ENCODE measurements around the gene TK1. TPM values are rescaled to one million over a fixed set of nuclear protein-coding genes. Genes with fewer than 3 reads are reported as not detected.

Gene TK1
- total RNA-seq, 1 donor from 2014 or later: 51.8 TPM

- no peak for DNase-seq (ENCODE audit: extremely low read depth, low read depth, low spot score)
Observed at GRCh38 chr17:78135858-78136500, 50.9 kb downstream of the TK1 start.

- no peak for DNase-seq (ENCODE audit: extremely low read depth, low read depth, low spot score)
Observed at GRCh38 chr17:78134899-78135385, 51.9 kb downstream of the TK1 start.

GRCh38 chr17:78133971-78134898, 52.6 kb downstream of the TK1 start:
- DNase-seq (ENCODE audit: extremely low read depth, low read depth, low spot score): no peak

GRCh38 chr17:78133179-78133951, 53.5 kb downstream of the TK1 start:
- no peak for DNase-seq (ENCODE audit: extremely low read depth, low read depth, low spot score)

- DNase-seq (ENCODE audit: extremely low read depth, low read depth, low spot score): no peak
Observed at GRCh38 chr17:78132767-78133178, 54.1 kb downstream of the TK1 start.

- DNase-seq (ENCODE audit: extremely low read depth, low read depth, low spot score): no peak
Observed at GRCh38 chr17:78132084-78132676, 54.7 kb downstream of the TK1 start.

- no peak for DNase-seq (ENCODE audit: extremely low read depth, low read depth, low spot score)
Observed at GRCh38 chr17:78131172-78132083, 55.4 kb downstream of the TK1 start.

GRCh38 chr17:78130437-78131101, 56.3 kb downstream of the TK1 start, which contains the start of gene TMC8:
Gene TMC8 (plus strand): TSS chr17:78130771. CDS start chr17:78131589, 818 bp downstream.
- DNase-seq (ENCODE audit: extremely low read depth, low read depth, low spot score): no peak

GRCh38 chr17:78130090-78130436, 56.8 kb downstream of the TK1 start:
- no peak for DNase-seq (ENCODE audit: extremely low read depth, low read depth, low spot score)

GRCh38 chr17:78129351-78130089, 57.3 kb downstream of the TK1 start:
- DNase-seq (ENCODE audit: extremely low read depth, low read depth, low spot score): no peak

GRCh38 chr17:78128551-78129350, 58.1 kb downstream of the TK1 start, which contains the start of gene TMC6:
Gene TMC6 (minus strand): TSS chr17:78128755. CDS start chr17:78126832, 1,923 bp downstream.
- DNase-seq (ENCODE audit: extremely low read depth, low read depth, low spot score): no peak

GRCh38 chr17:78127888-78128550, 58.8 kb downstream of the TK1 start:
- no peak for DNase-seq (ENCODE audit: extremely low read depth, low read depth, low spot score)

GRCh38 chr17:78127239-78127887, 59.5 kb downstream of the TK1 start:
- DNase-seq (ENCODE audit: extremely low read depth, low read depth, low spot score): no peak

GRCh38 chr17:78126895-78127238, 60.0 kb downstream of the TK1 start:
- no peak for DNase-seq (ENCODE audit: extremely low read depth, low read depth, low spot score)

- DNase-seq (ENCODE audit: extremely low read depth, low read depth, low spot score): no peak
Observed at GRCh38 chr17:78125976-78126894, 60.6 kb downstream of the TK1 start.
